ENCODE data around the gene FN3K.
"Not testable (repeated sequence)": the region's sequence is repeated elsewhere in the genome, so short reads cannot be mapped to it uniquely, and the experiment has no call there.

The FN3K gene

GRCh38 chr17:82737967-82738877 lies 2.8 kb downstream of the FN3K start:
- DNase-seq: no peak

DNA sequence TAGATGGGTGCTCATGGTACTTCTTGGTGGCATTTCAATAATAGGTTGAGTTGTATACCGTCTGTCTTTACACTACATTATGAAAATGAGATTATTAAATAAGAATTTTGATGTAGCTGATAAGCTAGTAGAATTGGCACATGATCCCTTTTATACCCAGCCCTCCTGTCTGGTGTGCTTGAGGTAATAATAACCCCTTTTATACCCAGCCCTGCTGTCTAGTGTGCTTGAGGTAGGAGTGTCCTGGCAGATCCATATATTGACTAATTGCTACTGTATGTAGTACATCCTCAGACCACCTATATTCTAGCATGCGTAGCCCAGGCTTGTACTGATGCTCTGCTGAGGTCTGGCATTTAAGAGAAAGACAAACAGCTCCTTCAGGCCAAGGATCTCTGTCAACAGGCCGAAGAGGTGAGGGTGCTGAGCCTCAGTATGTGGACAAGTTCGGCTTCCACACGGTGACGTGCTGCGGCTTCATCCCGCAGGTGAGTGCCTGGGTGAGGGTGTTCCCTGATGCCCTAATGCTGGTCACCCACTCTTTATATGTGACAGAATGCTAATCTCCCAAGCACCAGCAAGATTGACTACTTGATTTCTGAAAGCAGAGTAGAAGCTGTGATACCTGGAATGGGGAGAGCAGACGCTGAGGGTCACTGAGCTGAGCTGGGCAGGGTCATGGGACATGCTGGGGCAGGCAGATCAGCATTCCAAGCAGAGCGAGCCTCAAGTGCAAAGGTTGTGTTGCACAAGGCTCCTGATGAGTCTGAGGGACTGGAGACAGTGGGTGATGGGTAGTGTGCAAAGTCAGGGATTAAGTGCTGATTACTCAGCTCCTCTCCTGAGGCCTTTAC lies 5.7 kb downstream of the FN3K start:
- no peak for DNase-seq

GRCh38 chr17:82743344-82744219 lies 8.2 kb downstream of the FN3K start:
- DNase-seq: no peak

- not testable (repeated sequence) for DNase-seq
Measured at GRCh38 chr17:82744736-82745135, 9.3 kb downstream of the FN3K start.

GRCh38 chr17:82745524-82745923 lies 10.1 kb downstream of the FN3K start:
- no peak for DNase-seq

DNA sequence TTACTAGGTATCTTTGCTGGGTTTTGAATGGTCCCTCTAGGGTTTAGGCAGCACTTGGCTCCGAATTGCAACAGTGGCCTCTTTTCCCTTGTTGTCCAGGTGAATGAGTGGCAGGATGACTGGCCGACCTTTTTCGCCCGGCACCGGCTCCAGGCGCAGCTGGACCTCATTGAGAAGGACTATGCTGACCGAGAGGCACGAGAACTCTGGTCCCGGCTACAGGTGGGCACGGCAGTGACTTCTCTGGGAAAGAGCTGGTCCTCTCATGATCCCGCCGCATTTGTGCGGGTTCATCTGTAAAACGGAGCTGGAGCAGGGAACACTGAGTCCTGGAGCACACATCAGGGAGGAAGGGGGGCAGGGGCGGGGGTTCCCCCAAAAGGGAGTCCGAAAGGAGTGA lies 13.3 kb downstream of the FN3K start:
- DNase-seq: no peak

DNA sequence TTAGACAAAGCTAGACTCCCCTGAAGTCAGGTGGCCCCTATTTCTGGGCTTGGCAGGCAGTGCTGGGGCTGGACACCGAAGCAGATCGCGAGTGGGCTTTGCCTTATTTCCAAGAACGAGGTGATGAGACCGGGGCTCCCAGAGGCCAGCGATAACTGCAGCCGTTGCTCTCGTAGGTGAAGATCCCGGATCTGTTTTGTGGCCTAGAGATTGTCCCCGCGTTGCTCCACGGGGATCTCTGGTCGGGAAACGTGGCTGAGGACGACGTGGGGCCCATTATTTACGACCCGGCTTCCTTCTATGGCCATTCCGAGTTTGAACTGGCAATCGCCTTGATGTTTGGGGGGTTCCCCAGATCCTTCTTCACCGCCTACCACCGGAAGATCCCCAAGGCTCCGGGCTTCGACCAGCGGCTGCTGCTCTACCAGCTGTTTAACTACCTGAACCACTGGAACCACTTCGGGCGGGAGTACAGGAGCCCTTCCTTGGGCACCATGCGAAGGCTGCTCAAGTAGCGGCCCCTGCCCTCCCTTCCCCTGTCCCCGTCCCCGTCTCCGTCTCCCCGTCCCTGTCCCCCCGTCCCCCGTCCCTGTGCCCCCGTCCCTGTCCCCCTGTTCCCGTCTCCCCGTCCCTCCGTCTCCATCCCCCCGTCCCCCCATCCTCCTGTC lies 15.0 kb downstream of the FN3K start:
- no peak for DNase-seq

DNA sequence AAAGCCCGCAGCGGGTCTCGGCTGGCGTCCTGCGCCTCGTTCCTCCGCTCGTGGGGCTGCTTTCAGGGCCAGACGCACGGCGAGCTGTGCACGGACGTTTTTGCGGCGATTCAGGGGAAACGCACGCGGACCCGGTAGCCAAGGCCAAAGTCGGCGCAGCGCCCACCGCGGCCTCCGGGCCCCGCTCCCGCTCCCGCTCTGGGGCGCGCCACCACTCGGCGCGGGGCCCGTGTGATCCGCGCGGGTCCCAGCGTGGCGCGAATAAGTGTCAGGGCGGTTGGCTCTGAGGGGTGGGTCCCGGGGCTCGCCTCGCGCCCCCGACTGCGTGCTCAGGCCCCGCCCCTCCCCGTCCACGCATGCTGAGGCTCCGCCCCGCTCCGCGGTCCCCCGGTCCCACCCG lies 15.8 kb downstream of the FN3K start:
- no peak for DNase-seq

GRCh38 chr17:82751571-82752370 lies 16.4 kb downstream of the FN3K start, which contains the start of gene TBCD:
TSS of gene TBCD (plus strand) at chr17:82752065. CDS start at chr17:82752194, 129 bp downstream.
- no peak for DNase-seq

- no peak for DNase-seq
Measured at GRCh38 chr17:82752371-82753200, 17.2 kb downstream of the FN3K start.

- DNase-seq: no peak
Measured at GRCh38 chr17:82753201-82753464, 17.7 kb downstream of the FN3K start.

- DNase-seq: no peak
Measured at GRCh38 chr17:82754297-82755208, 19.1 kb downstream of the FN3K start.

GRCh38 chr17:82756166-82756565 lies 20.8 kb downstream of the FN3K start:
- no peak for DNase-seq

DNA sequence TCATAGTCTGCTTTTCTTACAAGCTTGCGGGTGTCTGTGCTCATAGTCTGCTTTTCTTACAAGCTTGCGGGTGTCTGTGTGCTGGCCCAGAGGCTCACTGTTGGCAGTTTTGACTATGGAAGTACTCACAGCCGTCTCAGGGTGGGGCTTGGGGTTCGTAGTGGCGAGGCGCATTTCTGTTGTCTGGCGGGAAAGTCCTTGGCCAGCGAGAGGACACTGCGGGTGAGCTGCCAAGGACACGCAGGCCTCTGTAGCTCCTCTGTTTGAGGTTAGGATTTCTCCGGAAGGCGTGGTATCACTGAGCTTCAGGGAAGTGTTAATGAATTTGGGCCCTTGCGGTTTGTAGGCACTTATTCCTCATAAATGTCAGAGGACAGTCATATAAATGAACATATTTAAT lies 30.0 kb downstream of the FN3K start:
- no peak for DNase-seq

- no peak for DNase-seq
Measured at GRCh38 chr17:82767041-82767754, 31.8 kb downstream of the FN3K start.

GRCh38 chr17:82769041-82769440 lies 33.6 kb downstream of the FN3K start:
- no peak for DNase-seq

GRCh38 chr17:82772026-82772425 lies 36.6 kb downstream of the FN3K start:
- no peak for DNase-seq

DNA sequence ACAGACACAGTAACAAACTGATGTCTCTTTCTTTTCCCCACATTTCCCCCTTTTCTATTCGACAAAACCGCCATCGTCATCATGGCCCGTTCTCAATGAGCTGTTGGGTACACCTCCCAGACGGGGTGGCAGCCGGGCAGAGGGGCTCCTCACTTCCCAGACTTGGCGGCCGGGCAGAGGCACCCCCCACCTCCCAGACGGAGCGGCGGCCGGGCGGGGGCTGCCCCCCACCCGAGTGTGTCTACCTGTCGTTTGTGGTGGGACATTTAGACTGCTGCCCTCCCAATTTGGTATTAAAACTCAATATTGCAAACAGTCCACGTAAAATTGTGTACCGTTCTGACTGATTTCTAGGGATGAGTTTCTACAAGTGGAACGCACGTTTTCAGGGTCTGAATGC lies 39.0 kb downstream of the FN3K start:
- not testable (repeated sequence) for DNase-seq

All from NCI-H187 treated with DMSO at 0.1 percent for 48 hours (cell line).